Body of pancreas (tissue), 4 donors: ENCODE measurements around the gene BANF2.

Experiments used
- POLR2A ChIP-seq, 3 donors: fragments of 450-650 bp; IDR thresholded peaks; one replicate each; pipeline ENCODE4 v1.6.1; 2016; ENCODE audit warnings: antibody characterized with exemption in 3 of 3, mild to moderate bottlenecking in 2 of 3
- TF ChIP-seq, protein P1 (sequence below), 7 experiments: fragments of 450-650 bp in 4 of 7; fragments of 200-600 bp in 3 of 7; sonication (generic) in 3 of 7; IDR thresholded peaks; one replicate each; pipeline ENCODE4 v1.5.1; 2016 to 2019; ENCODE audit warnings: antibody characterized with exemption in 7 of 7

DNA sequence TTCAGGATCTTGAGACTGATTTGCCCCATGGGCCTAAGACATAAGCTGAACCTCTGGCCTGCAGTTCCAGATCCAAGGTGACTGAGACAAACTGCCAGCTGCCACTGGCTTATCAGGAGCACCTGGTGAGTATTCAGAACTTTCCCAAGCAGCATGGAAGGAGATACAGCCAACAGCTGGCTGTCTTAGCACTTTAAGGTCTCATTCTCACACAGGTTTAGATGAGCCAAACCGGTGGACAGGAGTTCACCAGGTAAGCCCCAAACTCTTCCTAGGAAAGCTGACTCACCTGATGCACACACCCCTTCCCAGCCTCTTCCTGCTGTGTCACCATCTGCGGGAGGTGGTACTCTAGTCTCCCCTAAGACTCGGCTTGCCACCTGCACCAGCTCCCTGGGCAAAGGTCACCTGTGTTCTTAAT, at the start of gene BANF2:
- TF ChIP-seq, protein P1, sequence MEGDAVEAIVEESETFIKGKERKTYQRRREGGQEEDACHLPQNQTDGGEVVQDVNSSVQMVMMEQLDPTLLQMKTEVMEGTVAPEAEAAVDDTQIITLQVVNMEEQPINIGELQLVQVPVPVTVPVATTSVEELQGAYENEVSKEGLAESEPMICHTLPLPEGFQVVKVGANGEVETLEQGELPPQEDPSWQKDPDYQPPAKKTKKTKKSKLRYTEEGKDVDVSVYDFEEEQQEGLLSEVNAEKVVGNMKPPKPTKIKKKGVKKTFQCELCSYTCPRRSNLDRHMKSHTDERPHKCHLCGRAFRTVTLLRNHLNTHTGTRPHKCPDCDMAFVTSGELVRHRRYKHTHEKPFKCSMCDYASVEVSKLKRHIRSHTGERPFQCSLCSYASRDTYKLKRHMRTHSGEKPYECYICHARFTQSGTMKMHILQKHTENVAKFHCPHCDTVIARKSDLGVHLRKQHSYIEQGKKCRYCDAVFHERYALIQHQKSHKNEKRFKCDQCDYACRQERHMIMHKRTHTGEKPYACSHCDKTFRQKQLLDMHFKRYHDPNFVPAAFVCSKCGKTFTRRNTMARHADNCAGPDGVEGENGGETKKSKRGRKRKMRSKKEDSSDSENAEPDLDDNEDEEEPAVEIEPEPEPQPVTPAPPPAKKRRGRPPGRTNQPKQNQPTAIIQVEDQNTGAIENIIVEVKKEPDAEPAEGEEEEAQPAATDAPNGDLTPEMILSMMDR (IDR thresholded peaks at IDR 0.05) = no peak
- peak in 1 of 3 donors; percentile 8 for TF ChIP-seq POLR2A (IDR thresholded peaks at IDR 0.05)
